Measurements from ENCODE around the gene CD4.

Gene CD4

DNA sequence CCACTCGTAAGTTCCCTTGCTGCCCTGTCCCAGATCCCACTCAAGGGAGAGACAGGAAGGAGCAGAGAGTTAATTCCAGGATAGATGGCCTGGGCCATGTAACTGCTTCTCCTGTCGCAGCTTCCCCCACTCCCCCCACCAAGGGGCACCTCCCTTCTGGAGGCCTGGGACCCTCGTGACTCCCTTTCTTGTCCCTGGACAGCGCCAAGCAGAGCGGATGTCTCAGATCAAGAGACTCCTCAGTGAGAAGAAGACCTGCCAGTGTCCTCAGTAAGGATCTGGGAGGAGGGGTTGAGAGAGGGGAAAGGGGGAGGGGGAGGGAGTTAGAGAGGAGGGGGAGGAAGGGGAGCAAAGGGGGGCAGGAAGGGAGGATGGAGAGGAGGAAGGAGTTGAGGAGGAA is 29.3 kb downstream of the CD4 start:
- Histone ChIP-seq H3K9ac (ENCODE audit: low read depth, low read length) (no peak overlapping the region), H3K4me1 (ENCODE audit: insufficient read depth, low read length) (peaks cover 44% of the 10 kb centered on the region), H3K36me3 (ENCODE audit: insufficient read depth, low read length) (no peaks in the 10 kb centered on the region), H3K4me3 (ENCODE audit: low read length) (peak overlapping the region; percentile 5; the same call in 1 of the 2 replicates), H3K27me3 (ENCODE audit: insufficient read depth, low read length) (peaks cover 24% of the 10 kb centered on the region), H3K27ac (ENCODE audit: low read depth, low read length) (no peak overlapping the region; the same call in 1 of the 2 replicates), H3K9me3 (ENCODE audit: insufficient read depth, low read depth, low read length) (no peaks in the 10 kb centered on the region)
- 72% methylated on average over 5 of the region's 5 CpGs for WGBS

- H3K4me1 ChIP-seq (ENCODE audit: insufficient read depth, low read length): peaks cover 44% of the 10 kb centered on the region
- peaks cover 29% of the 10 kb centered on the region for H3K27me3 ChIP-seq (ENCODE audit: insufficient read depth, low read length)
Measured at GRCh38 chr12:6819106-6820030, 30.0 kb downstream of the CD4 start.

GRCh38 chr12:6820166-6820565 is 30.8 kb downstream of the CD4 start:
- Histone ChIP-seq H3K4me3 (ENCODE audit: low read length) (no peak overlapping the region; the same call in 1 of the 2 replicates), H3K36me3 (ENCODE audit: insufficient read depth, low read length) (no peaks in the 10 kb centered on the region), H3K4me1 (ENCODE audit: insufficient read depth, low read length) (peaks cover 44% of the 10 kb centered on the region), H3K27me3 (ENCODE audit: insufficient read depth, low read length) (peaks cover 35% of the 10 kb centered on the region), H3K9me3 (ENCODE audit: insufficient read depth, low read depth, low read length) (no peaks in the 10 kb centered on the region), H3K27ac (ENCODE audit: low read depth, low read length) (no peak overlapping the region), H3K9ac (ENCODE audit: low read depth, low read length) (no peak overlapping the region)
- 68% methylated on average over 5 of the region's 5 CpGs for WGBS

More at GRCh38 chr12:6819106-6820030, 30.0 kb downstream of the CD4 start:
- Histone ChIP-seq H3K9ac (ENCODE audit: low read depth, low read length) (no peak overlapping the region), H3K9me3 (ENCODE audit: insufficient read depth, low read depth, low read length) (no peaks in the 10 kb centered on the region), H3K27ac (ENCODE audit: low read depth, low read length) (no peak overlapping the region), H3K4me3 (ENCODE audit: low read length) (no peak overlapping the region), H3K36me3 (ENCODE audit: insufficient read depth, low read length) (no peaks in the 10 kb centered on the region)
- WGBS: 71% methylated on average over 13 of the region's 13 CpGs

DNA sequence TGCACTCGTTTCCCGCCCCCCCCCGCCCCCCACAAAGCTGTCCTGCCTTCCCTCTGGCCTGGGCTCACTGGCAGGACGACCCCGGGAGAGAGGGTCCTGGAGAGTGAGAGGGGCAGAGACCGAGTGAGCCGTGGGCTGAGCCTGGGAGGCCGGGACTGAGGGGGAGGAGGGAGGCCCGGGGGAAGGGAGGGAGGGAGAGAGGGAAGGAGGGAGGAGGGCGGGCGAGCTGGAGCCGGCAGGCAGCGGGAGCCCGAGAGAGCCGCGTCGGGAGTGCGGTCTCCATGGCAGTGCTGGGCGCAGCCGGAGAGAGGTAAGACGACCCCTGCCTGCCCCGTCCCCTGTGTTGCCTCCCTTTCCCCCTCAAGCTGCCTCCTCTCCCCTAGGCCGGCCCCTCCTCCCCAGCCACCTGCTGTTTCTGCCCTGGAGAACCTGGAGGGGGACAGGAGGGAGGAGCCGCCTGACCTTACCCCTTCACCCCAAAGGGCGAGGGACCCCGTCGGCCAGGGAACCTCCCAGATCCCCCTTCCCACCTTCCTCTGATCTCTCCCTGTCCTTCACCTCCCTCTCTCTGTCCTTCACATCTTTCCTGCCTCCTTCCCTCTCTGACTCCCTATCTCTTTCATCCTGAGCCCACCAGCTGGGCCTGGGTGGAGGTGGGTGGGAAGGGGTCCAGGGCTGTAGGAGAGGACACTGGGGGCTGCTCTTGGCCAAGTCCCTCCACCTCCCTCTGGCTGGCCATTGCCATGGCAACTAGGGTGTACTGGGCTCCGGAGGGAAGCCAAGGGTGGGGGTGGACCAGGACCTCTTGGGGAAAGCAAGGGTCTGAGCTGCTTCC is 32.5 kb downstream of the CD4 start, which contains the start of gene GPR162:
GPR162 (plus strand) TSS at position 231 of the 835 bp plus-strand sequence. CDS start 2,078 bp downstream, outside the sequence.
- peak within 1 kb of the TSS; percentile 66 for H3K4me3 ChIP-seq (ENCODE audit: low read length)
- H3K27me3 ChIP-seq (ENCODE audit: insufficient read depth, low read length): peaks cover 35% of the 10 kb centered on the region

GRCh38 chr12:6822426-6823135 is 33.3 kb downstream of the CD4 start:
- Histone ChIP-seq H3K36me3 (ENCODE audit: insufficient read depth, low read length) (no peaks in the 10 kb centered on the region), H3K9ac (ENCODE audit: low read depth, low read length) (no peak overlapping the region), H3K4me1 (ENCODE audit: insufficient read depth, low read length) (peaks cover 48% of the 10 kb centered on the region), H3K27me3 (ENCODE audit: insufficient read depth, low read length) (peaks cover 35% of the 10 kb centered on the region), H3K9me3 (ENCODE audit: insufficient read depth, low read depth, low read length) (no peaks in the 10 kb centered on the region), H3K4me3 (ENCODE audit: low read length) (peak overlapping the region; percentile 66), H3K27ac (ENCODE audit: low read depth, low read length) (no peak overlapping the region)
- WGBS: 36% methylated on average over 6 of the region's 7 CpGs

More for the DNA sequence above, 32.5 kb downstream of the CD4 start, which contains the start of gene GPR162:
- Histone ChIP-seq H3K9ac (ENCODE audit: low read depth, low read length) (peak within 1 kb of the TSS; percentile 18), H3K9me3 (ENCODE audit: insufficient read depth, low read depth, low read length) (no peaks in the 10 kb centered on the region), H3K36me3 (ENCODE audit: insufficient read depth, low read length) (no peaks in the 10 kb centered on the region), H3K27ac (ENCODE audit: low read depth, low read length) (no peak within 1 kb of the TSS), H3K4me1 (ENCODE audit: insufficient read depth, low read length) (peaks cover 44% of the 10 kb centered on the region)
- WGBS: under 1% methylated on average over 25 of the region's 28 CpGs

- Histone ChIP-seq H3K27me3 (ENCODE audit: insufficient read depth, low read length) (peaks cover 35% of the 10 kb centered on the region), H3K4me1 (ENCODE audit: insufficient read depth, low read length) (peaks cover 47% of the 10 kb centered on the region)
- WGBS: 65% methylated on average over 11 of the region's 12 CpGs
Measured at GRCh38 chr12:6823182-6824084, 34.1 kb downstream of the CD4 start.

DNA sequence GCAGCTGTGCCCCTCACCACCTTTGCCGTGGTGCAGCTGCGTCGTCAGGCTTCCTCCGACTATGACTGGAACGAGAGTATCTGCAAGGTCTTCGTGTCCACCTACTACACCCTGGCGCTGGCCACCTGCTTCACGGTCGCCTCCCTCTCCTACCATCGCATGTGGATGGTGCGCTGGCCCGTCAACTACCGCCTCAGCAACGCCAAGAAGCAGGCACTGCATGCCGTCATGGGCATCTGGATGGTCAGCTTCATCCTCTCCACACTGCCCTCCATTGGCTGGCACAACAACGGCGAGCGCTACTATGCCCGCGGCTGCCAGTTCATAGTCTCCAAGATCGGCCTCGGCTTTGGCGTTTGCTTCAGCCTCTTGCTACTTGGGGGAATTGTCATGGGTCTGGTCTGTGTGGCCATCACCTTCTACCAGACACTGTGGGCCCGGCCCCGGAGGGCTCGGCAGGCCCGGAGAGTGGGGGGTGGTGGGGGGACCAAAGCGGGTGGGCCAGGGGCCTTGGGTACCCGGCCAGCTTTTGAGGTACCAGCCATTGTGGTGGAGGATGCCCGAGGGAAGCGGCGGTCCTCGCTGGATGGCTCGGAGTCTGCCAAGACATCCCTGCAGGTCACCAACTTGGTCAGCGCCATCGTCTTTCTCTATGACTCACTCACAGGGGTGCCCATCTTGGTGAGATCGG is 34.9 kb downstream of the CD4 start:
- Histone ChIP-seq H3K9ac (ENCODE audit: low read depth, low read length) (no peak overlapping the region), H3K4me3 (ENCODE audit: low read length) (no peak overlapping the region), H3K4me1 (ENCODE audit: insufficient read depth, low read length) (peaks cover 41% of the 10 kb centered on the region), H3K9me3 (ENCODE audit: insufficient read depth, low read depth, low read length) (no peaks in the 10 kb centered on the region), H3K27ac (ENCODE audit: low read depth, low read length) (no peak overlapping the region), H3K36me3 (ENCODE audit: insufficient read depth, low read length) (no peaks in the 10 kb centered on the region), H3K27me3 (ENCODE audit: insufficient read depth, low read length) (peaks cover 35% of the 10 kb centered on the region)
- WGBS: 90% methylated on average over 37 of the region's 37 CpGs

More at GRCh38 chr12:6823182-6824084, 34.1 kb downstream of the CD4 start:
- no peak overlapping the region for H3K27ac ChIP-seq (ENCODE audit: low read depth, low read length)
- H3K9me3 ChIP-seq (ENCODE audit: insufficient read depth, low read depth, low read length): no peaks in the 10 kb centered on the region
- no peaks in the 10 kb centered on the region for H3K36me3 ChIP-seq (ENCODE audit: insufficient read depth, low read length)
- no peak overlapping the region for H3K9ac ChIP-seq (ENCODE audit: low read depth, low read length)
- no peak overlapping the region for H3K4me3 ChIP-seq (ENCODE audit: low read length)

- Histone ChIP-seq H3K27ac (ENCODE audit: low read depth, low read length) (no peak overlapping the region), H3K9me3 (ENCODE audit: insufficient read depth, low read depth, low read length) (no peaks in the 10 kb centered on the region), H3K4me1 (ENCODE audit: insufficient read depth, low read length) (peaks cover 38% of the 10 kb centered on the region), H3K4me3 (ENCODE audit: low read length) (peak overlapping the region; percentile 42), H3K27me3 (ENCODE audit: insufficient read depth, low read length) (peaks cover 29% of the 10 kb centered on the region), H3K9ac (ENCODE audit: low read depth, low read length) (no peak overlapping the region), H3K36me3 (ENCODE audit: insufficient read depth, low read length) (peaks cover 2% of the 10 kb centered on the region; the same call in 1 of the 2 replicates)
- 27% methylated on average over 12 of the region's 12 CpGs for WGBS
Measured at GRCh38 chr12:6824901-6825381, 35.6 kb downstream of the CD4 start.

DNA sequence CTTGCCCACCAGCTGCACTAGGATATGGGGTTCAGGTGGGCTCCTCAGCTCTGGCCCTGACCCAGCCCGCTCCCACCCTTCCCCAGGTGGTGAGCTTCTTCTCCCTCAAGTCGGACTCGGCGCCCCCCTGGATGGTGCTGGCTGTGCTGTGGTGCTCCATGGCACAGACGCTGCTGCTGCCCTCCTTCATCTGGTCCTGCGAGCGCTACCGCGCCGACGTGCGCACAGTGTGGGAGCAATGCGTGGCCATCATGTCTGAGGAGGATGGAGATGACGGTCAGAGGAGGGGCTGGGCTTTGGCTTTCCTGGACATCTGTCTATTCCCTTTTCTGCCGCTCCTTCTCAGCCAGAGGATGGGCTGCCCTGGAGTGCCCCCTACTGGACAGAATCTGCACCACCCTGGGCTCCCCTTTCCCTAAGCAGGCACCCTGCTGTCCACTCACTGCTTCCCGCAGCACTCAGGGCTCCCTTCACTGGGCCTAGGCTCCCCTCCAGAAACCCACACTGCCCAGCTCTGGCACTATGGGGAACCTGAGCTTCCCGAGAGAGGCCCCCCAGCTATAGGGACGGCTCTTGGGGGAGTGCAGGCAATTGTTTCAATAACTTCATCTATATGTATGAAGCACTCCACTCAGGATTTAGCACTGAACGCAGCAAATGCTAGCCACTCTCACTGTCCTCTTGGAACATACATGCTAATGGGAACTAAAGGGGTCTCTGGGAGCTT is 36.2 kb downstream of the CD4 start:
- peaks cover 8% of the 10 kb centered on the region for H3K36me3 ChIP-seq (ENCODE audit: insufficient read depth, low read length)
- peaks cover 35% of the 10 kb centered on the region for H3K4me1 ChIP-seq (ENCODE audit: insufficient read depth, low read length)
- no peak overlapping the region for H3K9ac ChIP-seq (ENCODE audit: low read depth, low read length)
- no peak overlapping the region for H3K27ac ChIP-seq (ENCODE audit: low read depth, low read length)
- peaks cover 26% of the 10 kb centered on the region for H3K27me3 ChIP-seq (ENCODE audit: insufficient read depth, low read length)
- peak overlapping the region; percentile 42 for H3K4me3 ChIP-seq (ENCODE audit: low read length)
- 6% methylated on average over 18 of the region's 19 CpGs for WGBS
- H3K9me3 ChIP-seq (ENCODE audit: insufficient read depth, low read depth, low read length): no peaks in the 10 kb centered on the region
